Ascending aorta (tissue), 2 donors: ENCODE results near the gene VPS25. TPM values are rescaled to one million over a fixed set of nuclear protein-coding genes. Genes with fewer than 3 reads are reported as not detected.
A peak's percentile ranks its signal among the peaks of the same experiment; 100 is the strongest.

Source experiments
- DNase-seq, 2 donors: peaks; one replicate each; pipeline ENCODE4 v3.0.0-alpha.2; 2019; ENCODE audit warnings: low spot score in 2 of 2
- H3K27ac ChIP-seq, 2 donors: fragments of 200-600 bp; sonication (generic); one replicate each; pipeline ENCODE4 v1.5.1; 2016 to 2017; ENCODE audit warnings: mild to moderate bottlenecking in 1 of 2
- H3K27me3 ChIP-seq: fragments of 200-600 bp; sonication (generic); one replicate; pipeline ENCODE4 v1.5.1; 2017
- H3K36me3 ChIP-seq, 2 donors: fragments of 200-600 bp; sonication (generic); one replicate each; pipeline ENCODE4 v1.5.1; 2016
- H3K4me1 ChIP-seq, 2 donors: fragments of 200-600 bp; sonication (generic); one replicate each; pipeline ENCODE4 v1.5.1; 2016 to 2017; ENCODE audit warnings: mild to moderate bottlenecking in 1 of 2
- H3K4me3 ChIP-seq, 2 donors: fragments of 200-600 bp; sonication (generic); one replicate each; pipeline ENCODE4 v1.5.1; 2016 to 2017; ENCODE audit warnings: mild to moderate bottlenecking in 1 of 2
- H3K9me3 ChIP-seq, 2 donors: fragments of 200-600 bp; sonication (generic); one replicate each; pipeline ENCODE4 v1.5.1; 2016
- intact Hi-C: fragments of 100-400 bp; cut with DNase I; formaldehyde crosslinking; loops from one replicate; pipeline ENCODE4 v1.15.1; 2023
- total RNA-seq: library from RNA; depleted of rRNA; stranded (reverse); fragments of >200 nt; gene quantifications from one replicate; pipeline ENCODE4 v1.1.0, GENCODE V29; 2016
- TF ChIP-seq, protein P1 (sequence below), 3 experiments: fragments of 200-600 bp in 2 of 3; fragments of 450-650 bp in 1 of 3; sonication (generic) in 2 of 3; IDR thresholded peaks; one replicate each; pipeline ENCODE4 v1.5.1; 2016 to 2019; ENCODE audit warnings: antibody characterized with exemption in 3 of 3, mild to moderate bottlenecking in 1 of 3, moderate library complexity in 1 of 3

Gene VPS25
- total RNA-seq, 1 donor from 2014 or later, result 40.9 TPM

DNA sequence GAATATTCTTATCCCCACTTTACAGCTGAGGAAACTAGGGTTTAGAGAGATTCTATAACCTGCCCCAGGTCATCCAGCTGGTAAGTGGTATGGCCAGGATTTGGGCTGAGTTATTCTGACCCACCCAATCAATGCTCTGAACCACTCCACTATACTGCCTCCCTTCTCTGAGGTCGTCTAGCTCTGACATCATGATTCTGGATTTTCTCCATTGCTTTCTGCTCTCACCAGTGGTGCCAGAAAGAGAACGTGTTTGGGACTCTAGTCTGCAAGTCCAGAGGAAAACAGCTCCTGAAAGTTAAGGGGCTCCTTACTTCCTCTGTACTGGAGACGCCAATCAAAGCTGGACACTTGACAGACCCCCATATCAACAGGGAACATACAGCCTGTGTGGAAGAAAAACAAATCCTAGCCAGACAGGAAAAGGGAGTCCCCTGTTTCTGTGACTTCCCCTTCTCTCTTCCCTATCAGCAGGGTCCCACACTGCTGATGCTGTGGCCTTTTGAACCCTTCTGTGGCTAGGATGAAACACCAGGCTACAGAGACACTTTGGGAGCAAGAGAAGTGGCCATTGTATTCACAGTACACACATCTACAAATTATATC is 22.4 kb upstream of the VPS25 start:
- Histone ChIP-seq H3K27me3 (no peaks in the 10 kb centered on the region), H3K4me1 (no peaks in the 10 kb centered on the region), H3K4me3 (no peak overlapping the region), H3K9me3 (no peaks in the 10 kb centered on the region), H3K27ac (peak overlapping the region; percentile 13 to 37), H3K36me3 (no peaks in the 10 kb centered on the region)
- TF ChIP-seq, protein P1, sequence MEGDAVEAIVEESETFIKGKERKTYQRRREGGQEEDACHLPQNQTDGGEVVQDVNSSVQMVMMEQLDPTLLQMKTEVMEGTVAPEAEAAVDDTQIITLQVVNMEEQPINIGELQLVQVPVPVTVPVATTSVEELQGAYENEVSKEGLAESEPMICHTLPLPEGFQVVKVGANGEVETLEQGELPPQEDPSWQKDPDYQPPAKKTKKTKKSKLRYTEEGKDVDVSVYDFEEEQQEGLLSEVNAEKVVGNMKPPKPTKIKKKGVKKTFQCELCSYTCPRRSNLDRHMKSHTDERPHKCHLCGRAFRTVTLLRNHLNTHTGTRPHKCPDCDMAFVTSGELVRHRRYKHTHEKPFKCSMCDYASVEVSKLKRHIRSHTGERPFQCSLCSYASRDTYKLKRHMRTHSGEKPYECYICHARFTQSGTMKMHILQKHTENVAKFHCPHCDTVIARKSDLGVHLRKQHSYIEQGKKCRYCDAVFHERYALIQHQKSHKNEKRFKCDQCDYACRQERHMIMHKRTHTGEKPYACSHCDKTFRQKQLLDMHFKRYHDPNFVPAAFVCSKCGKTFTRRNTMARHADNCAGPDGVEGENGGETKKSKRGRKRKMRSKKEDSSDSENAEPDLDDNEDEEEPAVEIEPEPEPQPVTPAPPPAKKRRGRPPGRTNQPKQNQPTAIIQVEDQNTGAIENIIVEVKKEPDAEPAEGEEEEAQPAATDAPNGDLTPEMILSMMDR (IDR thresholded peaks at IDR 0.05), result no peak
- DNase-seq, result no peak
- intact Hi-C loops, result no loop called here

DNA sequence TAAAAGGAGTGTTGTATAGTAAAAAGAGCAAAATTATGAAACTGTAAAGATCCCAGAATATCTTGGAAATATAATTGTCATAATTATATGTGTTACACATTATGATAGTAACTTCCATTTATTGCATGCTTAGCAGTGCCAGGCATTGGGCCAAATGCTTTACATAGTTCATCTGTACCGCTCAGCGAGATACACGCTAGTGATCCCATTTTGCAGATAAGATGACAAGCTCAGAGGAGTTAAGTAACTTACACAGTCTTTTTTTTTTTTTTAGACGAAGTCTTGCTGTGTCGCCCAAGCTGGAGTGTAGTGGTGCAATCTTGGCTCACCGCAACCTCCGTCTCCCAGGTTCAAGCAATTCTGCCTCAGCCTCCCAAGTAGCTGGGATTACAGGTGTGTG is 21.6 kb upstream of the VPS25 start:
- no peak overlapping the region for H3K27ac ChIP-seq
- intact Hi-C loops, result no loop called here

DNA sequence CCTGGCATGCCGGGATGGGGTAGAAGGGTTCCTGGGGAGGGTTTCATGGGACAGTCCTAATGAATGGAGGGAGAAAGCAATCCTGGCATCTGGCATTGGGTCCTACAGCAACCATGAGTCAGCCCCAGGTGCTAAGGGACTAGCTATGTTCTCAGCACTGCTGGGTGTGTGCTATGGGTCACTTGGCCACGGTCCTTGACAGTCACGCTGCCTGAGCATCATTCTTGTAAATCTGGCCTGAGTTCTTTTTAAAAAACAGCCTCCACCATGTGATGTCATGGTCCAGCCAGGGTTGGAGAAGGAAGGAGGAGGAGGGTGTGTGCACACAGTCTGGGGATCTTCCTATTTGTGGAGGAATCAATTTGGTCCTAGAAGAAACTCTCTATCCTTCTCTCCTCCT is 18.5 kb upstream of the VPS25 start:
- no peaks in the 10 kb centered on the region for H3K4me1 ChIP-seq
- no peaks in the 10 kb centered on the region for H3K36me3 ChIP-seq
- H3K4me3 ChIP-seq, result no peak overlapping the region
- H3K27ac ChIP-seq, result no peak overlapping the region
- H3K27me3 ChIP-seq, result no peaks in the 10 kb centered on the region
- no peaks in the 10 kb centered on the region for H3K9me3 ChIP-seq
- peak in 1 of 2 donors; percentile 71 for DNase-seq
- intact Hi-C loops, result no loop called here
- TF ChIP-seq, protein P1 (IDR thresholded peaks at IDR 0.05), result no peak

More for the DNA sequence above, 21.6 kb upstream of the VPS25 start:
- no peak for DNase-seq
- H3K9me3 ChIP-seq, result no peaks in the 10 kb centered on the region
- H3K27me3 ChIP-seq, result no peaks in the 10 kb centered on the region
- H3K4me1 ChIP-seq, result no peaks in the 10 kb centered on the region
- no peaks in the 10 kb centered on the region for H3K36me3 ChIP-seq
- TF ChIP-seq, protein P1 (IDR thresholded peaks at IDR 0.05), result no peak
- H3K4me3 ChIP-seq, result no peak overlapping the region

DNA sequence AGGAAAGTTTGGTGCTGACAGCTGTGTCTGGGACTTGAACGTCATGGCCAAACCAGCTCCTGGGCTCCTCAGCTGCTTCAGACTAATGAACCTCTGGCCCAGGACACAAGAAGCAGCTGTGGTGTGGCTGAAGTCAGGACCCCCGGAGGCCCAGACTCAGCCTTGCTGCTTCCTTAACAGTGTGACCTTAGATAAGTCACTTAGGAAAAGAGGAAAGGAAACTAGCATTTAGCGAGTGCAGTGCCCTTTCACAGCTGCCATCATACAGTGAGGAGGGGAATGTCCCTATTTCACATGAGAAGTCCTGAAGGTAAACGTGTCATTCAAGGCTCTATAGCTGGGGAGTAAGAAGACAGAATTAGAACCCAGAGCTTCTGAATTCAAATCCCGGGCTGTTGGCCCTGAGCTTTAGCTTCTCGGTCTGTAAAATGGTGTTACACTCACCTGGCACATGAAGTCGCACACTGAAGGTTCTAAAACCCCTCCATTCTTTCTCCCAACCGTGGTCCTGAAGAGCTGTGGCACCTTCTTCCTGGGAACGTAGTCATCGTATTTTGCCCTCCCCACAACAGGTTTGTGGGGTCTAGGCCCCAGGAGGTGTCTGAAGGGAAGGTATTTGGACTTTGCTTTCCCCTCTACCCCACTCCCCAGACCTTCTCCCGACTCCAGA is 13.1 kb upstream of the VPS25 start:
- Histone ChIP-seq H3K36me3 (no peaks in the 10 kb centered on the region), H3K27ac (peak overlapping the region in 1 of 2 donors; percentile 30), H3K4me1 (peaks cover 8 to 10% of the 10 kb centered on the region in 2 donors), H3K9me3 (no peaks in the 10 kb centered on the region), H3K4me3 (peak overlapping the region in 1 of 2 donors; percentile 78), H3K27me3 (peaks cover 13% of the 10 kb centered on the region)
- no peak for DNase-seq
- TF ChIP-seq, protein P1 (IDR thresholded peaks at IDR 0.05), result no peak
- intact Hi-C loops, result no loop called here

DNA sequence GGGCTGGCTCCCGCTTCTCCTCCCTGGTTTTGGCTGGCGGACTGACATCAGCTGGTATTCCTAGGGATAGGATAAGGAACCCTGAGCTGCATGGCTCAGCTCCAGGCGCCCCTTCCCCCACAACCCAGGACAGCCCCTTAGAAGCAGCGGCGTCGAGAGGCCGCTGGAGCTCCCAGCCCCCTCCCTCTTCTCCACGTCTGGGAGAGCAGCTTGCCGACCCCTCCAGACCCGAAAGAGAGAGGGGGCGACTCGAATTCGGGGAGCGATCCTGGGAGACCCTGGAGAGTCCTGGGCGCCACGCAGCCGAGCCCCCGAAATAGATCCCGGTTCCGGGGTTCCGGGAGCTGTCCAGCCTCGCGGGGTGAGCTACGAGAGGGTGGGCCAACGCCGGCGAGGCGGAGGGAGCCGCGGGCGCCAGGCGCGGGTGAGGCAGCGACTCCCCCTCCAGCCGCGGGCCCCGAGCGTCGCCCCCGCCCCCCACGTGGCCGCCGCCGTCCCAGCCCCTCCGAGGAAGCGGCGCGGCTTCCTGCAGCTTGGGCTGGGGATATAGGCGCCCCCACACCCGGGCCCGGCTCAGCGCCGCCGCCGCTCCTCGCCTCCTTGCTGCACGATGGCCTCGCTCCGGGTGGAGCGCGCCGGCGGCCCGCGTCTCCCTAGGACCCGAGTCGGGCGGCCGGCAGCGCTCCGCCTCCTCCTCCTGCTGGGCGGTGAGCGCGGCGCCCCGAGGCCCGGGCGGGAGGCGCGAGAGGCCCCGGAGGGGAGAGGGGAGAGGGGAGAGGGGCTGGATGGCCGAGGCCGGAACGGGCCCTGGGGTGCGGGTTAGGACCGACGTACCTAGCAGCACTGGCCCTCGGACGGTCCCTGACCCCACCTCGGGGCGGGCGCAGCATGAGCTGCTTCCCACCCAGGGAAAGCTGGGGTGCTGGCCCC is 12.3 kb upstream of the VPS25 start, which contains the start of gene RAMP2:
RAMP2 (plus strand) TSS at position 576 of the 930 bp plus-strand sequence; CDS start at position 611, 35 bp downstream.
- peaks cover 8 to 10% of the 10 kb centered on the region in 2 donors for H3K4me1 ChIP-seq
- peak within 1 kb of the TSS; percentile 71 to 78 for H3K4me3 ChIP-seq
- H3K27ac ChIP-seq, result peak within 1 kb of the TSS in 1 of 2 donors; percentile 55
- peaks cover 13% of the 10 kb centered on the region for H3K27me3 ChIP-seq
- no peaks in the 10 kb centered on the region for H3K9me3 ChIP-seq
- no peak for DNase-seq
- intact Hi-C loops, result no loop called here
- H3K36me3 ChIP-seq, result no peaks in the 10 kb centered on the region
- TF ChIP-seq, protein P1 (IDR thresholded peaks at IDR 0.05), result no peak
